Natural killer cell (primary cell): ENCODE data around the gene GBP1. TPM values are rescaled to one million over a fixed set of nuclear protein-coding genes. Genes with fewer than 3 reads are reported as not detected.
"Not testable (repeated sequence)": the region's sequence is repeated elsewhere in the genome, so short reads cannot be mapped to it uniquely, and the experiment has no call there.

ENCODE experiments used
- ATAC-seq, 3 donors: fragments of 150-1000 bp in 2 of 3; fragments of 200-7000 bp in 1 of 3; cut with Tn5 transposase; 1 replicate in 1 of 3; 2 replicates in 2 of 3; pipeline ENCODE4 v1.10.0; 2021; ENCODE audit warnings: mild to moderate bottlenecking in 2 of 3, moderate library complexity in 2 of 3
- DNase-seq, 2 donors: peaks; one replicate each; pipeline versions ENCODE4 v3.0.0 to v3.0.0-alpha.2; 2013 to 2021; ENCODE audit warnings: mixed read lengths in 1 of 2
- H3K27ac ChIP-seq: one replicate; pipeline ENCODE4 v1.5.1; 2013; ENCODE audit warnings: mild to moderate bottlenecking, low read length
- H3K27me3 ChIP-seq: one replicate; pipeline ENCODE4 v1.6.1; 2013; ENCODE audit warnings: low read length; ENCODE audit not compliant: control insufficient read depth, insufficient read depth
- H3K36me3 ChIP-seq: one replicate; pipeline ENCODE4 v1.6.1; 2013; ENCODE audit warnings: low read length; ENCODE audit not compliant: control insufficient read depth, insufficient read depth
- H3K4me1 ChIP-seq: one replicate; pipeline ENCODE4 v1.6.1; 2013; ENCODE audit warnings: low read length; ENCODE audit not compliant: control insufficient read depth, insufficient read depth
- H3K4me3 ChIP-seq: one replicate; pipeline ENCODE4 v1.5.1; 2013; ENCODE audit warnings: low read length
- H3K9me3 ChIP-seq: one replicate; pipeline ENCODE4 v1.6.1; 2013; ENCODE audit warnings: low read length; ENCODE audit not compliant: control insufficient read depth, insufficient read depth
- H3K27ac Mint-ChIP-seq, 2 donors: one replicate each; pipeline ENCODE4 v1.8.0; 2022; ENCODE audit warnings: mild to moderate bottlenecking in 2 of 2, mixed read lengths in 2 of 2, moderate library complexity in 1 of 2
- H3K27me3 Mint-ChIP-seq, 2 donors: one replicate each; pipeline ENCODE4 v1.8.0; 2022; ENCODE audit warnings: low read depth in 2 of 2, mixed read lengths in 2 of 2
- H3K36me3 Mint-ChIP-seq: one replicate; pipeline ENCODE4 v1.8.0; 2022; ENCODE audit warnings: mixed read lengths
- H3K4me1 Mint-ChIP-seq, 2 donors: one replicate each; pipeline ENCODE4 v1.8.0; 2022; ENCODE audit warnings: mixed read lengths in 2 of 2
- H3K4me3 Mint-ChIP-seq: one replicate; pipeline ENCODE4 v1.8.0; 2022; ENCODE audit warnings: mild to moderate bottlenecking, moderate library complexity, mixed read lengths
- H3K9me3 Mint-ChIP-seq, 2 donors: one replicate each; pipeline ENCODE4 v1.8.0; 2022; ENCODE audit warnings: mixed read lengths in 2 of 2
- WGBS: methylation state at CpG from one replicate; pipeline ENCODE4 v1.1.7; 2013; ENCODE audit warnings: missing lambda C conversion rate; ENCODE audit not compliant: insufficient coverage; 5-methylcytosine and 5-hydroxymethylcytosine counted together
- intact Hi-C: fragments of 100-400 bp; cut with micrococcal nuclease; formaldehyde crosslinking; loops from one replicate; pipeline ENCODE4 v1.14.2; 2022
- total RNA-seq, 4 donors: library from RNA; stranded (reverse); fragments of 120-200 nt in 1 of 4; gene quantifications; one replicate each; pipeline versions ENCODE4 v1.2.3 to v1.2.4, GENCODE V29; 2013 to 2022
- TF ChIP-seq, protein P1 (sequence below): fragments of 200-600 bp; IDR thresholded peaks from one replicate; pipeline ENCODE4 v1.8.0; 2022; ENCODE audit warnings: antibody characterized with exemption

Gene GBP1
- total RNA-seq, 3 donors from 2014 or later (not counting 1 experiment from before 2014, with no cell fraction given) = 32.0 to 41.2 (median 34.8) TPM

- 100% methylated on average over 6 of the region's 9 CpGs for WGBS
- DNase-seq (no peak), ATAC-seq (no peak)
- H3K36me3 Mint-ChIP-seq = peaks cover 29% of the 10 kb centered on the region
- H3K27me3 Mint-ChIP-seq = no peaks in the 10 kb centered on the region
- Histone ChIP-seq H3K4me1 (no peaks in the 10 kb centered on the region), H3K9me3 (no peaks in the 10 kb centered on the region), H3K4me3 (no peak overlapping the region), H3K27me3 (no peaks in the 10 kb centered on the region), H3K36me3 (peaks cover 60% of the 10 kb centered on the region), H3K27ac (no peak overlapping the region)
- H3K9me3 Mint-ChIP-seq = no peaks in the 10 kb centered on the region
- H3K4me3 Mint-ChIP-seq = no peak overlapping the region
- intact Hi-C loops = no loop called here
- TF ChIP-seq, protein P1, sequence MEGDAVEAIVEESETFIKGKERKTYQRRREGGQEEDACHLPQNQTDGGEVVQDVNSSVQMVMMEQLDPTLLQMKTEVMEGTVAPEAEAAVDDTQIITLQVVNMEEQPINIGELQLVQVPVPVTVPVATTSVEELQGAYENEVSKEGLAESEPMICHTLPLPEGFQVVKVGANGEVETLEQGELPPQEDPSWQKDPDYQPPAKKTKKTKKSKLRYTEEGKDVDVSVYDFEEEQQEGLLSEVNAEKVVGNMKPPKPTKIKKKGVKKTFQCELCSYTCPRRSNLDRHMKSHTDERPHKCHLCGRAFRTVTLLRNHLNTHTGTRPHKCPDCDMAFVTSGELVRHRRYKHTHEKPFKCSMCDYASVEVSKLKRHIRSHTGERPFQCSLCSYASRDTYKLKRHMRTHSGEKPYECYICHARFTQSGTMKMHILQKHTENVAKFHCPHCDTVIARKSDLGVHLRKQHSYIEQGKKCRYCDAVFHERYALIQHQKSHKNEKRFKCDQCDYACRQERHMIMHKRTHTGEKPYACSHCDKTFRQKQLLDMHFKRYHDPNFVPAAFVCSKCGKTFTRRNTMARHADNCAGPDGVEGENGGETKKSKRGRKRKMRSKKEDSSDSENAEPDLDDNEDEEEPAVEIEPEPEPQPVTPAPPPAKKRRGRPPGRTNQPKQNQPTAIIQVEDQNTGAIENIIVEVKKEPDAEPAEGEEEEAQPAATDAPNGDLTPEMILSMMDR = no peak
- peaks cover 0 to 7% of the 10 kb centered on the region in 2 donors for H3K4me1 Mint-ChIP-seq
- H3K27ac Mint-ChIP-seq = no peak overlapping the region
Observed at GRCh38 chr1:89051300-89051954, 13.6 kb downstream of the GBP1 start.

DNA sequence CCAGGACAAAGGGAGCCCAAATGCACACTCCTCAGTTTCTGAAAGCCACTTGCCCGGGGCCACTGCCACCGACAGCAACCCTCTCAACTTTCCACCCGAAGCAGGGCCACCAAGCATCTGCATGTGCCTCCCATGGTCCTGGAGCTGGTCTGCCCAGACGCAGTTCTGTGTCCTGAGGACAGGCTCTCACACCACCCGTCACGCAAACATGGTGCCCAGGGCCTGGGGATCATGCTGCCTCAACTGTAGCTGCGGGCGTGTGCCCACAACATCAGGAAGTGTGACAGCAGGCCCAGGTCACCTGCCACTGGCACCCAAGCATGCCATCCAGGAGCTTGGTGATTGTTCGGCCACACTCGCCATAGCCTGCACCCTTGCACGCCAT lies 14.4 kb downstream of the GBP1 start:
- no peak for ATAC-seq

DNA sequence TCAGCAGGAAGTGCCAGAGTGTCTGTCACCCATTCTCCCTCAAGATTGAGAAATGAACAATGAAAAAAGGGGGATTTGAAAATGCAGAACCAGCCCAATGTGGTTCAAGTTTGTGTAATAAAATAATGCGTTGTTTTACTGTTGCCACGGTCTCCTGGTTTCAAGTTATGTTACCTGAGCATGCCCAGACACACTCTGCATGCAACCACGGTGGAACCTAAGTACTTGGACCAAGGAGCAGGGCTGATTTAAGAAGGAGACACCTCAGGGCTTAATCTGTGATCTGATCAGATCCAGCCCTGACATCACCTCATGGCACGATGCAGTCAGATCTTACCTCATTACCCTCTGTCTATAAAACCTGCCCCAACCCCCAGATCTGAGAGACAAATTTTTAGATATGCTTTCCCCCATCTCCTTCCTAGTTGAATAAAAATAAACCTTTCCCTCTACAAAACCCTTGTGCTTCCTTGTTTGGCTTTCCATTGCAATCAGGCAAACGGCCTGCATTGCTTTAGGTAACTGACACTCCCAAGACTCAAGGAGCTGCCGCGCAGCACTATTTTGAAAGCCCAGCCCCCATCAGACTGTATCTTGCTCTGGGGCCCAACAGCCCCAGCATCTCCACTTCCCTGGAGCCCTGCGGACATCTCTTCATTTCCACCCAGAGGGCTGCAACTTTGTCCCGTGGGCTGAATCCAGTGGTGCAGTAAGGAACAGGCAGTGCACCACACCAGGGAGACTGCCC lies 14.9 kb downstream of the GBP1 start:
- H3K4me1 ChIP-seq, H3K4me1 Mint-ChIP-seq, H3K4me3 ChIP-seq, H3K27me3 ChIP-seq, H3K27ac ChIP-seq, DNase-seq, H3K27me3 Mint-ChIP-seq, H3K9me3 Mint-ChIP-seq, H3K4me3 Mint-ChIP-seq, H3K9me3 ChIP-seq, ATAC-seq, intact Hi-C loops: not testable (repeated sequence)
- Mint-ChIP-seq H3K27ac (peak overlapping the region in 1 of 2 donors; percentile 4), H3K36me3 (peaks cover 19% of the 10 kb centered on the region)
- WGBS = 85% methylated on average over 9 of the region's 9 CpGs
- peaks cover 47% of the 10 kb centered on the region for H3K36me3 ChIP-seq

More for the DNA sequence above, 14.4 kb downstream of the GBP1 start:
- Histone ChIP-seq H3K27ac (no peak overlapping the region), H3K36me3 (peaks cover 52% of the 10 kb centered on the region), H3K4me3 (no peak overlapping the region), H3K9me3 (no peaks in the 10 kb centered on the region), H3K4me1 (no peaks in the 10 kb centered on the region), H3K27me3 (no peaks in the 10 kb centered on the region)
- no peaks in the 10 kb centered on the region for H3K9me3 Mint-ChIP-seq
- intact Hi-C loops = no loop called here
- TF ChIP-seq, protein P1 = no peak
- H3K4me1 Mint-ChIP-seq = peaks cover 0 to 7% of the 10 kb centered on the region in 2 donors
- 97% methylated on average over 11 of the region's 11 CpGs for WGBS
- peak overlapping the region in 1 of 2 donors; percentile 4 for H3K27ac Mint-ChIP-seq
- no peaks in the 10 kb centered on the region for H3K27me3 Mint-ChIP-seq
- H3K36me3 Mint-ChIP-seq = peaks cover 22% of the 10 kb centered on the region
- no peak for DNase-seq
- no peak overlapping the region for H3K4me3 Mint-ChIP-seq

GRCh38 chr1:89049187-89049586 lies 15.8 kb downstream of the GBP1 start:
- H3K27ac Mint-ChIP-seq, H3K4me3 Mint-ChIP-seq, H3K27me3 ChIP-seq, H3K9me3 ChIP-seq, DNase-seq, H3K4me1 ChIP-seq, H3K27ac ChIP-seq, H3K4me1 Mint-ChIP-seq, H3K4me3 ChIP-seq, intact Hi-C loops, H3K27me3 Mint-ChIP-seq, H3K9me3 Mint-ChIP-seq, ATAC-seq: not testable (repeated sequence)
- WGBS = no CpG with 5 or more reads among the region's 4 CpGs
- peaks cover 10% of the 10 kb centered on the region for H3K36me3 Mint-ChIP-seq
- H3K36me3 ChIP-seq = peaks cover 41% of the 10 kb centered on the region
